Ecto neural progenitor cell (in vitro differentiated cells): ENCODE data around the gene IP6K1.
"Not testable (repeated sequence)": the region's sequence is repeated elsewhere in the genome, so short reads cannot be mapped to it uniquely, and the experiment has no call there.

Source experiments
- DNase-seq: peaks from one replicate; pipeline ENCODE4 v3.0.0-alpha.2; 2018; ENCODE audit warnings: low spot score

IP6K1 gene

GRCh38 chr3:49763981-49764380, 22.4 kb downstream of the IP6K1 start:
- DNase-seq: no peak

GRCh38 chr3:49761661-49762060, 24.7 kb downstream of the IP6K1 start:
- no peak for DNase-seq

DNA sequence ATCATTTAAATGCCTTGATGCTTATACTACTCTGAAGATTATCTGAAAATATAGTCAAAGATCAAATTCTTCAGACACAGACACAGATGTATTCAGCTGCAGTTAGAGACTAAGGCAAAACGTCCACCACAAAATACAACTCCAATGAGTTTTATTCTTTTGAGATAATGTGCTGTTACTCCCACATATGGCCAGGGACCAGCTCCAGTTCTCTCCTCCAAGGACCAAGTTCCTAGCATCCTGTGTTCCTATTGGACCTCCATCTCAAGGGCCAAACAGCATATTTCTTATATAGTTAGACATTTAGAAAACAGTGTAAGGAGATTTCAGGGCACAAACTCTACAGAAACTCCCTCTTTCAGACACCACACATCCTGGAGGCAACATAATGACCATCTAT, 27.1 kb downstream of the IP6K1 start:
- DNase-seq: no peak

- no peak for DNase-seq
These were observed 29.1 kb downstream of the IP6K1 start for GRCh38 chr3:49757197-49757596.

GRCh38 chr3:49756036-49756435, 30.3 kb downstream of the IP6K1 start:
- no peak for DNase-seq

DNA sequence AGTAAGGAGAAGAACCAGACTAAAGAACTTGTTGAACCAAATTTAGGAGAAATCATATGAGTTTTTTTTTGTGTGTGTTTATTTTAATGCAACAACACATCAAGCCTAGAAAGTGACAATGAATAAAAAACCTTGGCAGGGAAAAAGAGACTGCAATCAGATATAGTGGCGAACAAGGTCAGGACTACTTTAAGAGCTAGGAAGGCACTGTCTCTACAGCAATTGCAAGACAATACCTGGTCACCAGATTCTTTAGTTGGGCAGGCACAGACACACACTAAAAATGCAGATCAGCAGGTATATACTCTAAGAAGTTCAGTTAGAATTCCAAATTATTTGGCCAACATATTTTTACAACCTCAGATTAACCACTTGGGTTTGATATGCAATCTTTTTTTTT, 31.8 kb downstream of the IP6K1 start:
- DNase-seq: no peak

DNA sequence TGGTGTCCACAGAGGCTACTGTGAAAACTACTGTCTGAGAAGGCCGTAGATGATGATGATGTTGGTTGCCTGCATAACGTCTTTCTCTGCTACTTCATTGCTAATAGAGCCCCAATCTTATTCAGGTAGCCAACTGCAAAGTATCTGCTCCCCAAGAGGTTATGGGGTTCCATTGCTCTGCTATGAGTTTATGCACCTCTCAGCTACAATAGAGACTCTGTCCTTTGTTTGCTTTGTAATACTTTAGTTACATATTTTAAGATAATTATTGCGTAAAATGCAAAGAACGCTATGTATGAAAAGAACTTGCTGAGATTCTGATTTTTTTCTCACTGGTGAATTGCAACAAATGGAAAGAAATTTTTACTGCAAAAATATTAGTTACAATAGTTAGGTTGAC, 34.8 kb downstream of the IP6K1 start:
- no peak for DNase-seq

GRCh38 chr3:49750056-49750455, 36.3 kb downstream of the IP6K1 start:
- no peak for DNase-seq

GRCh38 chr3:49748874-49749273, 37.5 kb downstream of the IP6K1 start:
- not testable (repeated sequence) for DNase-seq

DNA sequence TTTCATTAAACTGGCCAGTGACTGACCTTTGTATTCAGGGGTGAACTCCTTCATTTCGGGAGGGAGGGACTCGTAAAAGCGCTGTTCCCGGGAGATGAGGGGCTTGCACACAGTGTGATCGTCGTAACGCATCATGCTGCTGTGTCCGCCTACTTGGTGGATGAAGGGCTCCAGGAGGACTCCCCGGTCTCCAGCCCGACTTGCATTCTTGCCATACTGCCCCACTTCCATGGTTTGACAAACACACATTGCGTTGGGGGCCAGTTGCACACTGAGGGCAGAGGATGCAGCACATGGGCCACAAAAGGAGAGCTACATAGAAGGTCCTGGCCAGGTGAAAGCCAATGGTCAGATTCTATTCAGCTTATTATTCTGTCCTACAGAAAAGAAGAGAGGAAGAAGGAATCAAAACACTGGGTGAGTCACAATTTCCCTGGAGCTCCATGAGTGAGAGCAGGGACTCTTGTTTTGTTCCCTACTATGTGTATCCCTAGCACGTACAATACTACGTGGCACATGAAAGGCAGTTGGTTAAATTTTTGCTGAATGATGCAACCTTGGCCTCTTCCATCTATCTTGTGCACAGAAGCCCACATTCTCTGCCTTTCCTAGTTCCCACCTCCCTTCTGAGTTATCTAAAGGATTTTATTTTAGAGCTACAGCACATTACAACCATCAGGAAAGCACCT, 38.4 kb downstream of the IP6K1 start:
- DNase-seq: no peak

DNA sequence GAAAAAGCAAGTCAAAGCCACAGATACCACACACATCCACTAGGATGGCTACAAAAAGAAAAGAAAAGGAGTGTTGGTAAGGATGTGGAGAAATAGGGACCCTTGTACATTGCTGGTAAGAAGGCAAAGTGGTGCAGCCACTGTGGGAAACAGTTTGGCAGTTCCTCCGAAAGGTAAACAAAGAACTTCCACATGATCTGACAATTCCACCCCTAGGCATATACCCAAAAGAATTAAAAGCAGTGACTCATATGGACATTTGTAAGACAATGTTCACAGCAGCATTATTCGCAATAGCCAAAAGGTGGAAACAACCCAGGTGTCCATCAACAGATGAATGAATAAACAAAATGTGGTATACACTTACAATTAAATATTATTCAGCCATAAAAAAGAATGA, 40.4 kb downstream of the IP6K1 start:
- no peak for DNase-seq

DNA sequence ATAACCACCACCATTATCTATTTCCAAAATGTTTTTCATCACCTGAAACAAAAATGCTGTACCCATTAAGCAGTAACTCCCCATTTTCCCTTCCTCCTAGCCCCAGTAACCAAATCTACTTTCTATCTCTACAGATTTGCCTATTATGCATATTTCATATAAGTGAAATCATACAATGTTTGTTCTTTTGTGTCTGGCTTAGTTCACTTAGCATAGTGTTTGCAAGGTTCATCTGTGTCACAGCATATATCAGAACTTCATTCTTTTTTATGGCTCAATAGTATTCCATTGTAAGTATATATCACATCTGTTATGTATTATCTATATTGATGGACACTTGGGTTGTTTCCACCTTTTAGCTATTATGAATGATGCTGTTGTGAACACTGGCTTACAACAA, 45.9 kb downstream of the IP6K1 start:
- DNase-seq: no peak

DNA sequence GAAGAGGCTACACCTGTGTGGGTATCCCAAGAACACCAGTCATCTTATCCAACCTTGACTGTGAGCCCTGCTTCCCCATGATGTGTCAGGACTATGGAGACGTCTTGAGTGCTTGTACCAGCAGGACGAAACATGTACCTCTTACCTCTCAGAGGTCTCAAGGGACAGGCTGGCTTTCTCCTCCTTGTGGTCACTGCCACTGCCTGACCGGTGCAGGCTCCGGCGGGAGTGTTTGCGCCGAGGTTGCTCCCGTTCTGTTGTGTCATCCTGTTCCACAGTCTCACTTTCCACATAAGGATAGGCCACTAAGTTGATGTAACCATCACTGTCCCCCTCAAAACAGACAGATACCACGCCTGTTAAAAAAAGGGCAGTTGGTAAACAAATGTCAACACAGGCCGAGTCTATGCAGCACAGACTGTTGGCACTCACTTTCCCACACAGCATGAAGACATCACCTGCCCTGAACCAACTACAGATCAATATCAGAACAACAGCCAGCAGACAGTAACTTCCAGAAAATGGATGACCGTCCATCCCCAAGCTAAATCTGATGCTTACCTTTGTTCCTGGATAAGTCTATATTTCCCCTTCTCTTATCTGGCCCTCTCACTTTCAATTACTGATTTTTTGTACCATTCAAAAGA, 48.2 kb downstream of the IP6K1 start:
- no peak for DNase-seq

- no peak for DNase-seq
These were observed 51.6 kb downstream of the IP6K1 start for GRCh38 chr3:49734752-49735151.

DNA sequence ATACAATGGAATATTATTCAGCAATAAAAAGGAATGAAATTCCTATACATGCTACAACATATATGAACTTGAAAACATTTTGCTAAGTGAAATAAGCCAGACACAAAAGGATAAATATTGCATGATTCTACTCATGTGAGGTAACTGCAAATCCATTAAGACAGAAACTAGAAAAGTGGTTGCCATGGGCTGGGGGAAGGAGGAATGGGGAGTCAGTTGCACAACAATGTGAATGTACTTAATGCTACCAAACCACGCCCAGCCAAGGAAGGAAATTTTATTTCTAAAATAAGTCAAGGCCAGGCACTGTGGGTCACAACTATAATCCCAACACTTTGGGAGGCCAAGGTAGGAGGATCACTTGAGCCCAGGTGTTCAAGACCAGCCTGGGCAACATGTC, 52.8 kb downstream of the IP6K1 start:
- DNase-seq: no peak

GRCh38 chr3:49732597-49732996, 53.7 kb downstream of the IP6K1 start:
- DNase-seq: no peak

DNA sequence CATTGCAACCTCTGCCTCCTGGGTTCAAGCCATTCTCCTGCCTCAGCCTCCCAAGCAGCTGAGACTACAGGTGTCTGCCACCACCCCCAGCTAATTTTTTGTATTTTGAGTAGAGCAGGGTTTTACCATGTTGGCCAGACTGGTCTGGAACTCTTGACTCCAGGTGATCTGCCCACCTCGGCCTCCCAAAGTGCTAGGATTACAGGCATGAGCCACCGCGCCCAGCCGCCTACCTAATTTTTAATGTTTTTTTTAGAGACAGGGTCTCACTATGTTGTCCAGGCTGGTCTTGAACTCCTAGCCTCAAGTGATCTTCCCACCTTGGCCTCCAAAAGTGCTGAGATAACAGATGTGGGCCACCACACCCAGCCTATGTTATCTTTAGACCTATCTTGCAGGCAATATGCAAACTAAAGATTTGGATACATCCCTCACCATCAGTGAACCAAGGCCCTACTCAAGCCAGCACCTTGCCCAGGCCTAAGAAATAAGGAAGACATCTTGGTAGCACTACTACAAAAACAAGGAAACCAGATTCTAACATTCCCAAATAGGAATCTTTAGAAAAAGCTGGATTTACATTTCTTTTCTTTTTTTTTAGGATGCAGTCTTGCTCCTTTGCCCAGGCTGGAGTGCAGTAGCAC, 56.3 kb downstream of the IP6K1 start:
- DNase-seq: no peak

DNA sequence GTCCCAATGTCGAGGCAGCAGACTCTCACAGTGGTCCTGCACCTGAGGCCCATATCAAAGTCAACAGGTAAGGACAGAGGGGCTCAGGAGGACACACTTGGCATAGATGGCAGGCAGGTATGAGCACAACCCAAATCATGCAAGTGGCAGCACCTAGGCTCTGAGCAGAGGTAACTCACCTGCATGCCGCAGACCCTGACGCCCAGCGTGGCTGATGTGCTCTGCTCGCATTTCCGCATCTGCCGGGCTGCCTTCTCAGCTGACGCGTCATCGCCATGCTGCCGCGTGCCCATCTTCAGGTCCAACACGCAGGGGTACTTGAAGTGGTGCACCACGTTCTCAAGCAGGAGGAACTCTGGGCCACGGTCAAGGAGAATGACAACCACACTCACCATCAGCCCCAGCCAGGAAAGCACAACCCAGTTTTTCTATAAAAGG, 58.4 kb downstream of the IP6K1 start:
- no peak for DNase-seq

DNA sequence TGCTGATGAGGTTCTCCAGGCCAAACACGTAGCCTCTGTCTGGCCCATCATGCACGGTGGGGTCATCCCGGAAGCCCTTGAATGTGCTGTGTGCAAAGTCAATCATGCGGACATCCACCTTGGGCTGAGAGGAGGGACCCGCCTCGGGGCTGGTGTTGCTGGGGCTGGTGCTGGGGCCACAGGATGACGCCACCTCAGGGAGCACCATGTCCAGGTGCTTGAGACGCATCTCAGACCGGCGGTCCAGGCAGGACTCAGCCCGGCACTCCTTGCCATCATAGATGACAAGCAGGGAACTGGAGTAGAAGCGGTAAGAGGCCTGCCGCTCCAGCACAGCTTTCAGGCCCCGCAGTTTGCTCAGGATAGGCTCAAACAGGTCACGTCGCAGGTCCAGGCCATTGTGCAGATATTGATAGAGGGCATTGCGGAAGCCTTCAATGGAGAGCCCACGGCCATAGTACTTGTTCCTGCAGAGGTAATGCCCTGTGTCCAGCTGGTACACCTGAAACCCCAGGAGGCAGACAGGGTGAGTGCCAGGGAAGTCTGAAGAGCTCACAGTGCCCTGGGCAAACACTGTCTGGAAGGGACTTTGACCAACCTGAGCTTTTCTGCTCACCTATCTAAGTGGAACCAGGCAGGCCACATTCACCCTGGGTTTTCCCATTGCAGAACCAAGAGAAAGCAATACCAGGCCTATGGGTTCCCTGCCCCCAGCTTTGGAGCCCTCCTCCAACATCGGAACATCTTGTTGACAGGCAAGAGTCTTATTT, 59.0 kb downstream of the IP6K1 start:
- DNase-seq: no peak

DNA sequence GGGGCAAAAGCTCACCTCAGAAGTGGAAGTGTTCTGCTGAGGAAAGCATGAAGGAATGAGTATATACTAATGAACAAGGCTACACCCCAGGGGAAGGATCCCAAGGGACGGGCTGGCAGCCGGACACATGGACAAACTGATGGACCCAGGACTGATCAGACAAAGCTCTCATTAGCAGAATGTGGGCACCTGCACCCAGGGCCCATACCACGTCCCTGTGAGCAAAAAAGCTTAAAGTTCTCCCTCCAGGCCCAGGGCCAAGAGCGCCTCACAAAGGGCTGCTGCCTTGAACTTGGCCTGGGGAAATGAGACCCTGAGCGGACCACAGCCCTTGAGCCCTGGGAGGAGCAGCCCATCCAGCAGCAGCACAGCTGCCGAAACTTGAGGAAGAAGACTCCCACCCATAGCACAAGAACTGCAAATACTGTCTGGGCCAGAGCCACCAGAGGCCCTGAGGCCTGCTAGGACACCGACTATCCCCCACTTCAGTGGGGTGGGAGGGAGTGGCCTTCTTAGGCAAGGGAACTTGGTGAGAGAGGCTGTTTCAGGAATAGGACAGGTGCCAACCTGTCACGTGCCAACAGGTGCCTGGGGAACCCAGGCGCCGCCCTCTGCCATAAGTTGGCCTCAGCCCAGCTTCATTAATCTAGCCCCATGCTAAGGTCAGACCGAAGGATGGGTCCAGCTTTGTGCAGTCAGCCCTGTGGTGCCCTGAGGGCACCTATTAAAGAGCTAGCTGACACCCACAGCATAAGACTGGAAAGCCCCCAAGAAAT, 60.2 kb downstream of the IP6K1 start:
- DNase-seq: no peak

- DNase-seq: peak; percentile 48
These were observed 61.8 kb downstream of the IP6K1 start for GRCh38 chr3:49724586-49724985.
